ENCODE data around the gene SLC5A2.
"Not testable (repeated sequence)": the region's sequence is repeated elsewhere in the genome, so short reads cannot be mapped to it uniquely, and the experiment has no call there.

The SLC5A2 gene

DNA sequence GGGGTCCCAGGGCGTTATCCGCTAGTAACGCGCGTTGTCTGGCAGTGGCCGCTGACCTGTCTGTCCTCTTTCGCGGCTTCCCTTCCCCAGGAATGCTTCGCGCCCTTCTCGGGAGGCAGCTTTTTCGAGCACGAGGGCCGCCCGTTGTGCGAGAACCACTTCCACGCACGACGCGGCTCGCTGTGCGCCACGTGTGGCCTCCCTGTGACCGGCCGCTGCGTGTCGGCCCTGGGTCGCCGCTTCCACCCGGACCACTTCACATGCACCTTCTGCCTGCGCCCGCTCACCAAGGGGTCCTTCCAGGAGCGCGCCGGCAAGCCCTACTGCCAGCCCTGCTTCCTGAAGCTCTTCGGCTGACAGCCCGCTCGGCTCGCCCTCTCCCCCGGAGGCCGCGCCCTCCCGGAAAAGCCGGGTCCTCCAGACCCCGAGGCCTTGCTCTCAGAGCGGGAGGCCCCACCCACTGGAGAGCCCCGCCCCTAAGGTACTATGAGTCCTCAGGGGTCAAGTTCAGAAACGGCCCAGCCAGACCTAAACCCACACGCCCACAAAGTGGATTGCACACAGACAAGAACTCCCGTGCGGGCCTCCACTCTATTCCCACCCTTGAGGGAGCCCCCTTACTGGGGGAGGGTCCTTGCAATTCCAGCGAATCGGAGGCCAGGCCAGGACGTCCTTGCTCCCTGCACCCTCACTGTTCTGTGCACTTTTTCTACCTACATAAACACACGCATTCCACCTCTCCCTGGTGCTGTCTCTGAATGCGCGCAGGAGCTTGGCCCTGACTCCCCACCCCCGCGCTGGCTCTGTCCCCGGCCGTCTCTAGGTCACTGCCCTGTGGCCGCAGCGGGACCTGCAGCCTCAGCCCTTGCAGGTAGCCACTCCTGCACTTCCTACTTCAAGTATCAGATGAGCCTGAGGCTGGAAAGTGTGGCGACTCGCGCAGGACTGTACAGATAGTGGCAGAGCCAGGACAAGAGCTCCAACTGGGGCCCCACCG lies 5.4 kb upstream of the SLC5A2 start:
- DNase-seq: peak; percentile 53

GRCh38 chr16:31478956-31479355 lies 4.0 kb upstream of the SLC5A2 start:
- no peak for DNase-seq

GRCh38 chr16:31479751-31480150 lies 3.2 kb upstream of the SLC5A2 start:
- no peak for DNase-seq

DNA sequence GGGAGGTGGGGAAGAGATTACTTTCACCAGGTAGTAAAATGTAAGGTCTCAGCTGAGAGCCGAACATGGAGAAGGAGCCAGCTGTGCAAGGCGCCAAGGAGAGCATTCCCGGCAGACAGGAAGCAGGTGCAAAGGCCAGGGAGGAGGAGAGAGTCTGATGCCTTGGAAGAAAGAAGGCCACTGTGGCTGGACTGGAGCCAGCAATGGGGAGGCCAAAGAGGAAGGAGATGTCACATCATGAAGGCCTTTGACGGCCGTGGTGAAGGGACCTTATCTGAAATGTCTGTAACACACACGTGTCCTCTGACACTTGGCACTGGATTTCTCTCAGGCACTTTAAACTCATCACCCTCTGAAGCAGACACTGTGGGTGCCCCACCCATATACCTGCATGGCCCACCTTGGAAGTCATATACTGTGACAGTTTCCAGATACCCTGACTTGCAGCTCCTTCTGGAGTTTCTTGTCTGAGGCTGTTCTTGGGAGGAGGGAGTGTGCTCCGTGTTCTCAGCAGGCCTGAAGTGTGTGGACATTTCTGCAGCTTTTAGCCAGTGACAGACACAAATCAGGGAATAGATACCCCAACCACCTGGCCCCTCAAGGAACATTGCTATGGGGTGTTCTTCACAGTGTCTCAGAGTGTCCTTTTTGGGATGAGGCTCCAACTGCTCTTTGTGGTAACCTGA lies 1.9 kb upstream of the SLC5A2 start:
- no peak for DNase-seq

DNA sequence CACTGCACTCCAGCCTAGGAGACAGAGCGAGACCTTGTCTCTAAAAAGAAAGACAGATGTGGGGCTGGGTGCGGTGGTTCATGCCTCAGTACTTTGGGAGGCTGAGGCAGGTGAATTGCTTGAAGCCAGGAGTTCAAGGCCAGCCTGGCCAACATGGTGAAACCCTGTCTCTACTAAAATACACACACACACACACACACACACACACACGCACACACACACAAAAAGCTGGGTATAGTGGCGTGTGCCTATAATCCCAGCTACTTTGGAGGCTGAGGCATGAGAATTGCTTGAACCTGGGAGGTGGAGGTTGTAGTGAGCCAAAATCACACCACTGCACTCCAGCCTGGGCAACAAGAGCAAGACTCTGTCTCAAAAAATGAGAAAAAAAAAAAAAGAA lies 1.1 kb downstream of the SLC5A2 start:
- not testable (repeated sequence) for DNase-seq

GRCh38 chr16:31484491-31485171 lies 1.7 kb downstream of the SLC5A2 start:
- no peak for DNase-seq

DNA sequence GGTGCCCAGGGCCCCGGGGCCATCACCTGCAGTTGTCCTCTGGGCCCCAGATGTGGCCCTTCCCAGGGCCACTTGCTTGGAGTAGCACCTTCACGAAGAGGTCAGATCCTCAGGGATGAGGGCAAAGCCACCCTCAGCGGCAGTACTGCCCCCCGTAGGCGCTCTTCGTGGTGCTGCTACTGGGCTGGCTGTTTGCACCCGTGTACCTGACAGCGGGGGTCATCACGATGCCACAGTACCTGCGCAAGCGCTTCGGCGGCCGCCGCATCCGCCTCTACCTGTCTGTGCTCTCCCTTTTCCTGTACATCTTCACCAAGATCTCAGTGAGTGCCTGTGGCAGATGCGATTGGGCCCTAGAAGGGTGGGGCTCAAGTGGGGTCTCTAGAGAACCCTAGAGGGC lies 2.6 kb downstream of the SLC5A2 start:
- DNase-seq: no peak

DNA sequence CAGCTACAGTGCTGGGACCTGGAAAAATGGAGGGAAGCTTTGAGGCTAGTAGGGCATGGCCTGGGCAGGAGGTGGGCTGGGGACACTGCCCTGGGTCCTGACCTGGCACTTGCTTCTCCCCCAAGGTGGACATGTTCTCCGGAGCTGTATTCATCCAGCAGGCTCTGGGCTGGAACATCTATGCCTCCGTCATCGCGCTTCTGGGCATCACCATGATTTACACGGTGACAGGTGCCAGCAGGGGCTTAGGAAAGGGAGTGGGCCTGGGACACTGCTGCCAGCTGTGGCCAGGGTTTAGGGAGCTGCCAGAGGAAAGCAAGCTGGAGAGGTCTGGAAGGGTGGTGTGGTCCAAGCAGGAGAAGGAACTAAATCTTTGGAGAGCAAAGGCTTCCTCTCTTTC lies 3.1 kb downstream of the SLC5A2 start:
- DNase-seq: no peak

GRCh38 chr16:31487071-31487719 lies 4.3 kb downstream of the SLC5A2 start:
- no peak for DNase-seq

DNA sequence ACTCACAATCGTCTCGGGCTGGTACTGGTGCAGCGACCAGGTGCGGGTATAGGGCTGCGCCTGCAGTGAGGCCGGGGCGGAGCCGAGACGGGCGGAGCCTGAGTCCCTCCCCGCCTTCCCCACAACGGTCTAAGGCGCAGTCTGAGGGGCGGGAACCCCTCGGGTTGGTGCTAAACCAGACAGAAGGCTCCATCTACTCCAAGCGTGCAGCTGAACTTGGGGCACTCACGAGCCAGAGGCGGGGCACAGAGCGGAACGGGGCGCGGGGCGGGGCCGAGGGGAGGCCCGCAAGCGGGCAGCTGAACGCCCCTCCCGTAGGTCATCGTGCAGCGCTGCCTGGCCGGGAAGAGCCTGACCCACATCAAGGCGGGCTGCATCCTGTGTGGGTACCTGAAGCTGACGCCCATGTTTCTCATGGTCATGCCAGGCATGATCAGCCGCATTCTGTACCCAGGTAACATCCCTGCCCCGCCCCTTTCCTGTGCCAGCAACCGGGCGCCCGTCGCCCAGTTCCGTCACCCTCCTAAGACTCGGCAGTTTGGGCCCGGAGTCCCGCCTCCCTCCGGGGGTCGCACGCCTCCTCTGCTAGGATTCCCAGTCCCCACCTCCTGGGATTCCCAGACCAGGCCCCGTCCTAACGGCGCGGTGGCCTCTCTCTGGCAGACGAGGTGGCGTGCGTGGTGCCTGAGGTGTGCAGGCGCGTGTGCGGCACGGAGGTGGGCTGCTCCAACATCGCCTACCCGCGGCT lies 5.0 kb downstream of the SLC5A2 start:
- peak; percentile 82 for DNase-seq

- no peak for DNase-seq
Observed at GRCh38 chr16:31488468-31489297, 5.8 kb downstream of the SLC5A2 start.

DNA sequence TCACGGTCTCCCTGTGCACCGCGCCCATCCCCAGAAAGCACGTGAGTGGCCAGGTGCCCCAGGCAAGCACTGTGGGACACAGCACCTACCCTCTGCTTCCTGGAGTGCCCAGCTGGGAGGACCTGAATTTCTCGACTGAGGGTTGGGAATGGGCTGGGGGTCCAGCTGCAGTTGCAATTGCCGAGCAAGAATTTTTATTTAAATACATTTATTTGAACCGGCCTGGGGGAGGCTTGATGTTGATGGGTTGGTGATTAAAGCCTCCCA lies 6.3 kb downstream of the SLC5A2 start:
- no peak for DNase-seq

DNA sequence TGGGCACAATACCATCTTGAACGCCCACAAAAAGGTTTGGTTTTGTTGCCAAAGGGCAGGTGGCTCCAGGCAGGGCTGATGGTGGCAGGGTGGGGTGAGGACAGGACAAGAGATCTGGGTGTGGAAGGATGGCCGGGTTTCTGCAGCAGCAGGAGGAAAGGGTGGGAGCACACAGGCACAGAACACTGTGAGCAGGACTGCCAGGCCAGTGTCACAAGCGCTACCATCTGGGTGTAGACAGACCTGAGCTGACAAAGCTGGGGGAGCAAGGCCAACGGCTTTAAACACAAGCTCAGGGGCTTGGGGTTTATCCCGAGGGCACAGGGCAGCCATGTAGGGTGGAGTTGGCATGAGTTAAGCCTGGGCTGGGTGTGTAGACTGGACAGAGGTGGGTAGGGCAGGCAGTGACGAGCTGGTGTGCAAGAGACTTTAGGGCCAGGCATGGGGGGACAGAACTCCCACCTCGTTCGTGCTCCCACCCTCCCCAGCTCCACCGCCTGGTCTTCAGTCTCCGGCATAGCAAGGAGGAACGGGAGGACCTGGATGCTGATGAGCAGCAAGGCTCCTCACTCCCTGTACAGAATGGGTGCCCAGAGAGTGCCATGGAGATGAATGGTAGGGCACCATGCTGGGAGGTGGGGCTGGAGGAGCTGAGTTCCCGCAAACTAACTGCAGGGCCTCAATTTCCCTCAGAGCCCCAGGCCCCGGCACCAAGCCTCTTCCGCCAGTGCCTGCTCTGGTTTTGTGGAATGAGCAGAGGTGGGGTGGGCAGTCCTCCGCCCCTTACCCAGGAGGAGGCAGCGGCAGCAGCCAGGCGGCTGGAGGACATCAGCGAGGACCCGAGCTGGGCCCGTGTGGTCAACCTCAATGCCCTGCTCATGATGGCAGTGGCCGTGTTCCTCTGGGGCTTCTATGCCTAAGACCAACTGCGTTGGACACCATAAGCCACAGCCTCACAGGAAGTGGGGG lies 7.0 kb downstream of the SLC5A2 start:
- no peak for DNase-seq

DNA sequence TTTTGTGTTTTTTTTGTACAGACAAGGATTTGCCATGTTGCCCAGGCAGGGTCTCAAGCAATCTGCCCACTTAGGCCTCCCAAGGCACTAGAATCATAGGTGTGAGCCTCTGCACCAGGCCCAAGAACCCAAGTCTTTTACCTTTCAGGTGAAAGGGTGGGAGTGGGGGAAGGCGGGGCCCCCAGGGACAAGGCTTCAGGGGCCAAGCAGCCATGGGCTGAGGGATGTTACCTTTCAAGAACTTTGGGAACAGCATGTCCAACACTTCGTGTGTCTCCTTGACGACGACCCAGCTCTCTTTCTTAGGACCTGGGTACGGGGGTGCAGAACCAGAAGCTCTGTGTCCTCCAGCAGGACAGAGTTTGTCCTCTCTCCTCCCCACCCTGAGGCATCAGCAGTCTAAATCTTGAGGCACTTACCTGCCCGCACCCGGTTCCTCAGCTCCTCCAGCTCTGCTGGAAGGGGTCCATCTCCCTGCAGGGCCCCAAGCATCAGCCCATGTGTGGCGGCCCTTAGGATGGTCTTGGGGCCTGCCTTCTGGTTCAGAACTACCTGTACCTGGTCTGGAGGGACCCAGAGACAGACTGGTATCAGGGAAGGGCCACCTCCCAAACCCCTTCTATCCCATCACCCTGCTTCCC lies 9.0 kb downstream of the SLC5A2 start:
- DNase-seq: no peak

DNA sequence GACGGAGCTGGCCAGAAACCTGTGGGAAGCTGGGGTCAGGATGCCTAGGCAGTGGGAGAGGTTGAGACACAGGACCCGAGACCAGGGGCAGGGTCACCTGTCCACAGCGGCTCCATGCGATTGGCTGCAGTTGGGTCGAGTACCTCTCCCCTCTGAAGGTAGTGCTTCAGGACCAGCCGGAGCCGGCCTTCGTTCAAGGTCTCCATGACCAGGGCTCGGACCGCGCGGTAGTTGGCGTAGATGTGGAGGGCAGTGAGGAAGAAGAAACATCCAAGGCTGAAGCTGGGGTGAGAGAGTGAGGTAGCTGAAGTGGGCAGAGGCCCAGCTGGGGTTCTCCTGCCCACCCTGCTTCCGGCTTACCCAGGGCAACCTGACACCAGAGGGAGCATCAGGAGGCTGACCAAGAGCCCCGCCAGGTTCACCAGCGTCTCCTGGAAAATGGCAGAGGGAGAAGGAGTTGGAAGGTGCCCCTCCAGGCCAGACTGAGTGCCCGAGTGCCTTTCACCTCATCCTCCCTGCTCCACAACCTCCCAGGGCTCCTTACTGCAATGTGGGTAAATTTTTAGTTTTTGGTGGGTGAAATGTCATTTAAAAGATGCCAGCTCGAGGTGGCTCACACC lies 10.7 kb downstream of the SLC5A2 start:
- no peak for DNase-seq

GRCh38 chr16:31496670-31497069 lies 13.7 kb downstream of the SLC5A2 start:
- no peak for DNase-seq

- DNase-seq: no peak
Observed at GRCh38 chr16:31498493-31498892, 15.6 kb downstream of the SLC5A2 start.

- DNase-seq: no peak
Observed at GRCh38 chr16:31499928-31500327, 17.0 kb downstream of the SLC5A2 start.

DNA sequence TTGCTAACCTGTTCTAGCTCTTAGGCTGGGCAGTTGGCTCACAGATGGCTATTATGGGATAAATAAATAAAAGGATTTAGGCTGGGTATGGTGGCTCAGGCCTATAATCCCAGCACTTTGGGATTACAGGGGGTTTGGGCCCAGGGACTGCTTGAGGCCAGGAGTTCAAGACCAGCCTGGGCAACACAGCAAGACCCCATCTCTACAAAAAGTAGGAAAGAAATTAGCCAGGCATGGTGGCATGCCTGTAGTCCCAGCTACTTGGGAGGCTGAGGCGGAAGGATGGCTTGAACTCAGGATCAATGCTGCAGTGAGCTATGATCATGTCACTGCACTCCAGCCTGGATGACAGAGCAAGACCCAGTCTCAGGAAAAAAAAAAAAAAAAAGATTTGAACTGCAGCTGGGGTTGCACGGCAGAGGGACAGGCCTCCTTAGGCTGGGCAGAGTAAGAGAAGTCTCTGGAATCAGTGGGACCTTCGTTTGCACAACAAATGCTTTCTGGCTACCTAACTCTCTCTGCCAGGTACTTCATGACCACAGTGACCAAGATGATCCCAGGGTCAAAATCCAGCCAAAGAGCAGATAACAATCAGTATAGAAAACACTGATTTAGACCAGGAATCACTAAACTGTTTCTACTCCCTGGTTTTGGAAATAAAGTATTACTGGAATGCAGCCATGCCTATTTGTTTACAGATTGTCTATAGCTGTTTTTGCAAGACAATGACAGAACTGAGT lies 18.5 kb downstream of the SLC5A2 start:
- no peak for DNase-seq
